ENCODE data around the gene CARD11. TPM values are rescaled to one million over a fixed set of nuclear protein-coding genes. Genes with fewer than 3 reads are reported as not detected.

The CARD11 gene
- total and polyA plus RNA-seq, 9 donors = 0.28 to 2.5 (median 0.80) TPM

DNA sequence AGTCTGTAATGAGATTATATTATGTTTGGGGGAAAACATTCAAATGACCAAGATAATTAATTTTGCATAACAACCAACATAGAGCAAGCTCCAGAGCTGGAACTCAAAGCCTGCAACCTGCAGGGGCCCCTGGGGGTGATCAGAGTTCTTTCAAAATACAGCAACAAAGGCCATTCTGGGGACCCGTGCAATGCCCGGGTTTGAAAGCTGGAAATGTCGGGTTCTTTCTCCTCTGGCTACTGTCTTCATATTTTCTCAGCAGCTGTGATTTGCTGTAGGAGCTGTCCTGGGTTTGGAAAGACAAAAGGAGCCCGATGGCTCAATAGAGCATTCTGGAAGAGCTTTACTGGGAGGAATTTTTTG is 30.8 kb upstream of the CARD11 start:
- Histone ChIP-seq H3K36me3 (no peaks in the 10 kb centered on the region), H3K4me1 (ENCODE audit: insufficient read depth) (no peaks in the 10 kb centered on the region), H3K27ac (no peak overlapping the region), H3K27me3 (no peaks in the 10 kb centered on the region), H3K4me3 (no peak overlapping the region), H3K9me3 (no peaks in the 10 kb centered on the region)
- 40 to 66% (median 50%) methylated on average over 4 of the region's 4 CpGs for WGBS, 3 donors
- intact Hi-C loops (cut with DNase I) = no loop called here
- TF ChIP-seq POLR2A (IDR thresholded peaks at IDR 0.05) (no peak), EP300 (IDR thresholded peaks at IDR 0.05) (no peak)
- TF ChIP-seq, protein P1, sequence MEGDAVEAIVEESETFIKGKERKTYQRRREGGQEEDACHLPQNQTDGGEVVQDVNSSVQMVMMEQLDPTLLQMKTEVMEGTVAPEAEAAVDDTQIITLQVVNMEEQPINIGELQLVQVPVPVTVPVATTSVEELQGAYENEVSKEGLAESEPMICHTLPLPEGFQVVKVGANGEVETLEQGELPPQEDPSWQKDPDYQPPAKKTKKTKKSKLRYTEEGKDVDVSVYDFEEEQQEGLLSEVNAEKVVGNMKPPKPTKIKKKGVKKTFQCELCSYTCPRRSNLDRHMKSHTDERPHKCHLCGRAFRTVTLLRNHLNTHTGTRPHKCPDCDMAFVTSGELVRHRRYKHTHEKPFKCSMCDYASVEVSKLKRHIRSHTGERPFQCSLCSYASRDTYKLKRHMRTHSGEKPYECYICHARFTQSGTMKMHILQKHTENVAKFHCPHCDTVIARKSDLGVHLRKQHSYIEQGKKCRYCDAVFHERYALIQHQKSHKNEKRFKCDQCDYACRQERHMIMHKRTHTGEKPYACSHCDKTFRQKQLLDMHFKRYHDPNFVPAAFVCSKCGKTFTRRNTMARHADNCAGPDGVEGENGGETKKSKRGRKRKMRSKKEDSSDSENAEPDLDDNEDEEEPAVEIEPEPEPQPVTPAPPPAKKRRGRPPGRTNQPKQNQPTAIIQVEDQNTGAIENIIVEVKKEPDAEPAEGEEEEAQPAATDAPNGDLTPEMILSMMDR (IDR thresholded peaks at IDR 0.05) = no peak
- DNase-seq = no peak

DNA sequence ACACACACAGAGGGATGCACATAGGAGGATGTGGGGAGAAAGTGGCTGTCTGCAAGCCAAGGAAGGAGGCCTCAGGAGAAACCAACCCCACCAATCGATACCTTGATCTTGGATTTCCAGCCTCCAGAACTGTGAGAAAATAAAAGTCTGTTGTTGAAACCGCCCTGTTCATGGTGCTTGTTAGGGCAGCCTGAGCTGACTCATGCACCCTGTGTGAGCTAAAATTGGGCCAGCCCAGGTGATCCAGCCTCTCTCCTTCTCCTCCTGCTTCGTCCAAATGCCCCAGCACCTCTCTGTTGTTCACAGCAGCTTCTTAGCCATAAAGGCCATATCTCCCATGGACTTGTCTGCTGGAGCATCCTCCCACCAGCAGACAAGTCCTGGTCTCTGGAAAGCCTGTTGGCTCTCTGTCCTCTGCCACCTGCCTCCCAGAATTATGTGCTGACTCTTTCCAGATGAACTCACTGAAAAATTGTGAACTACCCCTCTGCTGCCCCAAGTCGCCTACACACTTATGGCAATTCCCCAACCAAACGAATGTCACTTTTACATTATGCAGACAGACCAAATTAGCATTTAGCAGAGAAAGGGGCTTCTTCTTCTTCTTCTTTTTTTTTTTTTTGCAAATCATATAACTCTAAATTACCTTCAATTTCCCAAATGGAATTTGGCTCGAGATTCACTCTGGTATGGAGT is 30.2 kb upstream of the CARD11 start:
- no peaks in the 10 kb centered on the region for H3K27me3 ChIP-seq
- H3K4me3 ChIP-seq = no peak overlapping the region
- H3K36me3 ChIP-seq = no peaks in the 10 kb centered on the region
- intact Hi-C loops (cut with DNase I) = no loop called here
- no peaks in the 10 kb centered on the region for H3K9me3 ChIP-seq
- H3K4me1 ChIP-seq (ENCODE audit: insufficient read depth) = no peaks in the 10 kb centered on the region
- H3K27ac ChIP-seq = no peak overlapping the region
- TF ChIP-seq EP300 (IDR thresholded peaks at IDR 0.05) = no peak
- no peak for TF ChIP-seq POLR2A (IDR thresholded peaks at IDR 0.05)
- TF ChIP-seq, protein P1 (IDR thresholded peaks at IDR 0.05) = no peak
- WGBS, 3 donors = 60 to 71% (median 66%) methylated on average over 6 of the region's 6 CpGs
- no peak for DNase-seq

DNA sequence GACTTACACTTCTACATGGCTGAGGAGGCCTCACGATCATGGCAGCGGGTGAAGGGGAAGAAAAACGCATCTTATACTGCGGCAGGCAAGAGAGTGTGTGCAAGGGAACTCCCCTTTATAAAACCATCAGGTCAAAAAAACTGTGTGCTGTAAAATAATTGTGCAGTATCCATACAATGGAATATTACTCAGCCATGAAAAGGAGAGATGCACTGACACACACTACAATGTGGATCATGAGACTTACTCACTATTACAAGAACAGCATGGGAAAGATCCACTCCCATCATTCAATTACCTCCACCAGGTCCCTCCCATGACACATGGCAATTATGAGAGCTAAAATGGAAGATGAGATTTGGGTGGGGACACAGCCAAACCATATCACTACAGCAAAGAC is 27.2 kb upstream of the CARD11 start:
- Histone ChIP-seq H3K36me3 (no peaks in the 10 kb centered on the region), H3K27ac (no peak overlapping the region), H3K4me3 (no peak overlapping the region), H3K4me1 (ENCODE audit: insufficient read depth) (no peaks in the 10 kb centered on the region), H3K27me3 (no peaks in the 10 kb centered on the region), H3K9me3 (no peaks in the 10 kb centered on the region)
- TF ChIP-seq POLR2A (IDR thresholded peaks at IDR 0.05) = no peak
- TF ChIP-seq, protein P1 (IDR thresholded peaks at IDR 0.05) = no peak
- TF ChIP-seq EP300 (IDR thresholded peaks at IDR 0.05) = no peak
- WGBS, 3 donors = 71 to 91% (median 73%) methylated on average over 4 of the region's 4 CpGs
- no peak for DNase-seq
- intact Hi-C loops (cut with DNase I) = no loop called here

DNA sequence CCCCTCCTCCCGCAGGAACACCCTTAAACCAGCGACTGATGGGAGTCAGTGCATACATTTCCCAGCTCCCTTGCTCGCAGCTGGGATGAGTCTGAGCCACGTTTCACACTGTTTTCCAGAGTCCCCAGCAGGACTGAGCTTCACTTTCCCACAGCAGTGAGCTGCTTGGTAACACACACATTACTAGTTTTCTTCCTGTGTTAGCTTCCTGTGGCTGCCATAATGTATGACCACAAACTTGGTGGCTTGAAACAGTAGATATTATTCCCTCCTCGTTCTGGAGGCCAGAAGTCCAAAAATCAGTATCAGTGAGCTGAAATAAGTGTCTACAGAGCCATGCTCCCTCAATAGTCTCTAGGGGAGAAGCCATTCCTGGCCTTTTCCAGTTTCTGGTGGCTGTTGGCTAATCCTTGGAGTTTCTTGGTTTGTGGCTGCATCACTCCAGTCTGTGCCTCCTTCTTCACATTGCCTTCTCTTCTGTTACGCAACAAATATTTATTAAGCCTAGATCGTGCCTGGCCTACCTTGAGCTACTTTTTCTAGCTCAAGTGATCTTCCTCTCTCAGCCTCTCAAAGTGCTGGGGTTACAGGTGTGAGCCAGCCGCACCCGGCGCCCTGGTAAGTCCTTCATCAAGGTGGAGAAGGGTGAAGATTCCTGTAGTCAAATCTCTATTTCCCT is 26.2 kb upstream of the CARD11 start:
- 82 to 88% (median 83%) methylated on average over 10 of the region's 10 CpGs for WGBS, 3 donors
- H3K36me3 ChIP-seq = no peaks in the 10 kb centered on the region
- H3K27me3 ChIP-seq = no peaks in the 10 kb centered on the region
- intact Hi-C loops (cut with DNase I) = no loop called here
- DNase-seq = no peak
- no peak for TF ChIP-seq POLR2A (IDR thresholded peaks at IDR 0.05)
- TF ChIP-seq EP300 (IDR thresholded peaks at IDR 0.05) = no peak
- TF ChIP-seq, protein P1 (IDR thresholded peaks at IDR 0.05) = no peak
- no peaks in the 10 kb centered on the region for H3K4me1 ChIP-seq (ENCODE audit: insufficient read depth)
- no peaks in the 10 kb centered on the region for H3K9me3 ChIP-seq
- no peak overlapping the region for H3K27ac ChIP-seq
- H3K4me3 ChIP-seq = no peak overlapping the region

Measured in ovary (tissue), 9 donors.